SU-DHL-6 (cell line): ENCODE results near the gene RARRES1.

Experiments used
- H2AFZ ChIP-seq: fragments of 200-600 bp; sonication (generic); 2 replicates; pipeline ENCODE4 v1.6.1; 2014; ENCODE audit warnings: low read depth, mild to moderate bottlenecking, moderate library complexity, mixed read lengths, antibody characterized with exemption, low read length; ENCODE audit not compliant: severe bottlenecking
- H3F3A ChIP-seq: fragments of 200-600 bp; shearing (Covaris generic); 2 replicates; pipeline ENCODE4 v1.6.0; 2016; ENCODE audit warnings: antibody characterized with exemption, mild to moderate bottlenecking; ENCODE audit not compliant: insufficient read depth
- H3K27ac ChIP-seq: fragments of 200-600 bp; sonication (generic); 2 replicates; pipeline ENCODE4 v1.5.1; 2016; ENCODE audit warnings: low read depth, mild to moderate bottlenecking, low read length, moderate library complexity, mixed read lengths
- H3K27me3 ChIP-seq: fragments of 200-600 bp; sonication (generic), shearing (Covaris generic); 2 replicates; pipeline ENCODE4 v1.6.0; 2014; ENCODE audit warnings: mild to moderate bottlenecking, low read length
- H3K36me3 ChIP-seq: fragments of 200-600 bp; sonication (generic); 2 replicates; pipeline ENCODE4 v1.6.1; 2014; ENCODE audit warnings: mild to moderate bottlenecking, low read length, mixed read lengths
- H3K4me2 ChIP-seq: fragments of 300-600, 200-600 bp; shearing (Covaris generic), sonication (generic); 2 replicates; pipeline ENCODE4 v1.6.0; 2014; ENCODE audit warnings: low read length, low read depth, mild to moderate bottlenecking; ENCODE audit not compliant: poor library complexity, severe bottlenecking
- H3K4me3 ChIP-seq: fragments of 200-600 bp; sonication (generic); 2 replicates; pipeline ENCODE4 v1.5.1; 2014; ENCODE audit warnings: antibody characterized with exemption, low read length, mild to moderate bottlenecking, mixed read lengths; ENCODE audit not compliant: insufficient read depth, poor library complexity, severe bottlenecking
- H3K79me2 ChIP-seq: fragments of 200-600 bp; sonication (generic); 2 replicates; pipeline ENCODE4 v1.6.1; 2014; ENCODE audit warnings: mild to moderate bottlenecking, low read length, moderate library complexity; ENCODE audit not compliant: insufficient read depth
- H3K9ac ChIP-seq: fragments of 200-600 bp; sonication (generic); 2 replicates; pipeline ENCODE4 v1.7.0; 2014; ENCODE audit warnings: mild to moderate bottlenecking, low read length
- H3K9me2 ChIP-seq: fragments of 200-600 bp; sonication (generic); replicated peaks from 2 replicates; pipeline ENCODE4 v1.6.1; 2014; ENCODE audit warnings: low read length; ENCODE audit not compliant: insufficient read depth
- H3K9me3 ChIP-seq: fragments of 200-600 bp; sonication (generic); 2 replicates; pipeline ENCODE4 v1.6.1; 2014; ENCODE audit warnings: low read length, mixed read lengths; ENCODE audit not compliant: insufficient read depth
- H4K20me1 ChIP-seq: fragments of 200-600 bp; sonication (generic); 2 replicates; pipeline ENCODE4 v1.6.1; 2014; ENCODE audit warnings: low read depth, mild to moderate bottlenecking, antibody characterized with exemption, low read length, moderate library complexity, mixed read lengths
- CTCF ChIP-seq: fragments of 200-600 bp; sonication (generic); IDR thresholded peaks from one replicate; pipeline ENCODE4 v1.5.1; 2017; ENCODE audit warnings: antibody characterized with exemption, mild to moderate bottlenecking, low read length, moderate library complexity; ENCODE audit not compliant: insufficient read depth, poor library complexity, severe bottlenecking
- EZH2phosphoT487 ChIP-seq: fragments of 200-600 bp; sonication (generic), shearing (Covaris generic); conservative IDR thresholded peaks from 2 replicates; pipeline ENCODE4 v1.6.1; 2018; ENCODE audit warnings: mild to moderate bottlenecking, antibody characterized with exemption, low read length, moderate library complexity, mixed read lengths

The RARRES1 gene

GRCh38 chr3:158753854-158754253 lies 21.6 kb upstream of the RARRES1 start:
- H3K36me3 ChIP-seq, result no peaks in the 10 kb centered on the region
- no peak for TF ChIP-seq CTCF
- no peak for TF ChIP-seq EZH2phosphoT487
- no peak overlapping the region for H3K27ac ChIP-seq
- no peak overlapping the region for H3K4me2 ChIP-seq
- no peaks in the 10 kb centered on the region for H3K79me2 ChIP-seq
- no peaks in the 10 kb centered on the region for H3K9me3 ChIP-seq
- no peaks in the 10 kb centered on the region for H3K27me3 ChIP-seq
- no peaks in the 10 kb centered on the region for H4K20me1 ChIP-seq
- H2AFZ ChIP-seq, result no peak overlapping the region
- no peak overlapping the region for H3K9ac ChIP-seq
- H3F3A ChIP-seq, result no peaks in the 10 kb centered on the region
- no peak overlapping the region for H3K4me3 ChIP-seq
- H3K9me2 ChIP-seq, result no peaks in the 10 kb centered on the region

GRCh38 chr3:158751316-158751715 lies 19.1 kb upstream of the RARRES1 start:
- TF ChIP-seq EZH2phosphoT487 (no peak), CTCF (no peak)
- Histone ChIP-seq H3F3A (no peaks in the 10 kb centered on the region), H3K4me3 (no peak overlapping the region), H3K9ac (no peak overlapping the region), H4K20me1 (no peaks in the 10 kb centered on the region), H3K9me3 (no peaks in the 10 kb centered on the region), H3K79me2 (no peaks in the 10 kb centered on the region), H3K4me2 (no peak overlapping the region), H3K27ac (no peak overlapping the region), H3K36me3 (no peaks in the 10 kb centered on the region), H2AFZ (no peak overlapping the region), H3K27me3 (no peaks in the 10 kb centered on the region), H3K9me2 (no peaks in the 10 kb centered on the region)

GRCh38 chr3:158750016-158750415 lies 17.8 kb upstream of the RARRES1 start:
- no peak overlapping the region for H3K4me2 ChIP-seq
- H2AFZ ChIP-seq, result no peak overlapping the region
- no peak overlapping the region for H3K9ac ChIP-seq
- no peaks in the 10 kb centered on the region for H3K27me3 ChIP-seq
- H3K9me3 ChIP-seq, result no peaks in the 10 kb centered on the region
- H4K20me1 ChIP-seq, result no peaks in the 10 kb centered on the region
- H3F3A ChIP-seq, result no peaks in the 10 kb centered on the region
- no peak overlapping the region for H3K27ac ChIP-seq
- no peaks in the 10 kb centered on the region for H3K36me3 ChIP-seq
- no peaks in the 10 kb centered on the region for H3K9me2 ChIP-seq
- TF ChIP-seq CTCF (no peak), EZH2phosphoT487 (no peak)
- no peak overlapping the region for H3K4me3 ChIP-seq
- no peaks in the 10 kb centered on the region for H3K79me2 ChIP-seq
